Upper lobe of left lung (tissue), 4 donors: ENCODE data around the gene TMUB1.

Source experiments
- EP300 ChIP-seq, 4 donors: sonication (generic); formaldehyde crosslinking; IDR thresholded peaks; one replicate each; pipeline ENCODE4 v1.5.1; 2017; ENCODE audit warnings: antibody characterized with exemption in 4 of 4, control low read depth in 2 of 4
- POLR2A ChIP-seq, 4 donors: fragments of 450-650 bp; IDR thresholded peaks; one replicate each; pipeline ENCODE4 v1.5.1; 2016 to 2017; ENCODE audit warnings: antibody characterized with exemption in 4 of 4, mild to moderate bottlenecking in 2 of 4
- POLR2AphosphoS5 ChIP-seq, 2 donors: sonication (generic); formaldehyde crosslinking; IDR thresholded peaks; one replicate each; pipeline ENCODE4 v1.5.1; 2017; ENCODE audit warnings: antibody characterized with exemption in 2 of 2
- TF ChIP-seq, protein P1 (sequence below), 6 experiments: fragments of 450-650 bp in 4 of 6; fragments of 200-600 bp in 2 of 6; sonication (generic) in 2 of 6; IDR thresholded peaks; one replicate each; pipeline ENCODE4 v1.5.1; 2016 to 2019; ENCODE audit warnings: antibody characterized with exemption in 6 of 6

- TF ChIP-seq, protein P1, sequence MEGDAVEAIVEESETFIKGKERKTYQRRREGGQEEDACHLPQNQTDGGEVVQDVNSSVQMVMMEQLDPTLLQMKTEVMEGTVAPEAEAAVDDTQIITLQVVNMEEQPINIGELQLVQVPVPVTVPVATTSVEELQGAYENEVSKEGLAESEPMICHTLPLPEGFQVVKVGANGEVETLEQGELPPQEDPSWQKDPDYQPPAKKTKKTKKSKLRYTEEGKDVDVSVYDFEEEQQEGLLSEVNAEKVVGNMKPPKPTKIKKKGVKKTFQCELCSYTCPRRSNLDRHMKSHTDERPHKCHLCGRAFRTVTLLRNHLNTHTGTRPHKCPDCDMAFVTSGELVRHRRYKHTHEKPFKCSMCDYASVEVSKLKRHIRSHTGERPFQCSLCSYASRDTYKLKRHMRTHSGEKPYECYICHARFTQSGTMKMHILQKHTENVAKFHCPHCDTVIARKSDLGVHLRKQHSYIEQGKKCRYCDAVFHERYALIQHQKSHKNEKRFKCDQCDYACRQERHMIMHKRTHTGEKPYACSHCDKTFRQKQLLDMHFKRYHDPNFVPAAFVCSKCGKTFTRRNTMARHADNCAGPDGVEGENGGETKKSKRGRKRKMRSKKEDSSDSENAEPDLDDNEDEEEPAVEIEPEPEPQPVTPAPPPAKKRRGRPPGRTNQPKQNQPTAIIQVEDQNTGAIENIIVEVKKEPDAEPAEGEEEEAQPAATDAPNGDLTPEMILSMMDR (IDR thresholded peaks at IDR 0.05) = peak; percentile 30 to 64 (median 56)
- TF ChIP-seq EP300 (IDR thresholded peaks at IDR 0.05) (no peak), POLR2A (IDR thresholded peaks at IDR 0.05) (peak in 1 of 4 donors; percentile 76), POLR2AphosphoS5 (IDR thresholded peaks at IDR 0.05) (peak; percentile 23 to 56)
Measured at GRCh38 chr7:151059367-151060112, 23.8 kb downstream of the TMUB1 start, which contains the start of gene SLC4A2.
